Activated T-cell treated with anti-CD3 and anti-CD28 coated beads, Interleukin-2, amount 50 U/mL, for 72 hours (primary cell): ENCODE measurements around the gene MYH10. TPM values are rescaled to one million over a fixed set of nuclear protein-coding genes. Genes with fewer than 3 reads are reported as not detected.

Experiments used
- ATAC-seq, 2 donors: fragments of 150-1000 bp; cut with Tn5 transposase; replicated peaks in 1 of 2; 2 replicates each; pipeline ENCODE4 v1.10.0; 2021; ENCODE audit warnings: moderate library complexity in 2 of 2, mild to moderate bottlenecking in 1 of 2
- DNase-seq, 2 donors: peaks; one replicate each; pipeline ENCODE4 v3.0.0; 2021 to 2022; ENCODE audit warnings: mixed read lengths in 1 of 2
- H3K27ac Mint-ChIP-seq: one replicate; pipeline ENCODE4 v1.8.0; 2022; ENCODE audit warnings: mild to moderate bottlenecking, moderate library complexity, mixed read lengths
- H3K27me3 Mint-ChIP-seq: one replicate; pipeline ENCODE4 v1.8.0; 2022; ENCODE audit warnings: low read depth, mixed read lengths
- H3K36me3 Mint-ChIP-seq, 2 donors: one replicate each; pipeline ENCODE4 v1.8.0; 2022; ENCODE audit warnings: mixed read lengths in 2 of 2, mild to moderate bottlenecking in 1 of 2; ENCODE audit not compliant: insufficient read depth in 2 of 2
- H3K4me1 Mint-ChIP-seq: one replicate; pipeline ENCODE4 v1.8.0; 2022; ENCODE audit warnings: low read depth, mixed read lengths
- H3K4me3 Mint-ChIP-seq, 2 donors: one replicate each; pipeline ENCODE4 v1.8.0; 2022; ENCODE audit warnings: mild to moderate bottlenecking in 2 of 2, mixed read lengths in 2 of 2, moderate library complexity in 2 of 2
- H3K9me3 Mint-ChIP-seq, 2 donors: one replicate each; pipeline ENCODE4 v1.8.0; 2022; ENCODE audit warnings: mixed read lengths in 2 of 2
- total RNA-seq, 2 donors: library from RNA; stranded (reverse); gene quantifications; one replicate each; pipeline ENCODE4 v1.2.3, GENCODE V29; 2022

MYH10 gene
- total RNA-seq, 2 donors from 2014 or later: 7.6 to 23.7 TPM

DNA sequence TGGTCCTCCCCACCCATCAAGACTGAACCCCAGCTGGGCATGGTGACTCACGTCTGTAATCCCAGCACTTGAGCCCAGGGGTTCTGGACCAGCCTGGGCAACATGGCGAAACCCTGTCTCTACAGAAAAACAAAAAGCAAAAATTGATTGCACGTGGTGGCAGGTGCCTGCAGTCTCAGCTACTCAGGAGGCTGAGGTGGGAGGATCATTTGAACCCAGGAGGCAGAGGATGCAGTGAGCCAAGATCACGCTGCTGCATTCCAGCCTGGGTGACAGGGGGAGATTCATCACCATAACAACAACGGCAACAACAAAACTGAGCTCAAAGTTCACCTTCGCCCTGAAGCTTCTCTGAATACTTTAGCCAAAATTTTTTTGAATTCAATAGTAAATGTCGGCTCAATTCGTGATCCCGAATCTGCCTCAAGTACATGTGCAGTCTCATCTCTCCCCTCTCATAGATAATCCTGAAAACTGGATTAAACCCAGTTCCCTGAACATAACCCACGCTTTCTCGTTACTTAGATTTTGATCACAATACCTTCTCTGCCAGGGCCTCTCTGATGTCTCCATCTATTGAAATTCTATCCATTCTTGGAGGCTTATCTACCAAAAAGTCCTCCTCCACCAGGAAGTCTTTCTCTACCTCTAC lies 13.5 kb upstream of the MYH10 start:
- H3K27me3 Mint-ChIP-seq: peaks cover 13% of the 10 kb centered on the region
- no peaks in the 10 kb centered on the region for H3K36me3 Mint-ChIP-seq
- no peak overlapping the region for H3K4me3 Mint-ChIP-seq
- no peaks in the 10 kb centered on the region for H3K4me1 Mint-ChIP-seq
- no peaks in the 10 kb centered on the region for H3K9me3 Mint-ChIP-seq
- no peak for DNase-seq
- H3K27ac Mint-ChIP-seq: no peak overlapping the region
- ATAC-seq: no peak

DNA sequence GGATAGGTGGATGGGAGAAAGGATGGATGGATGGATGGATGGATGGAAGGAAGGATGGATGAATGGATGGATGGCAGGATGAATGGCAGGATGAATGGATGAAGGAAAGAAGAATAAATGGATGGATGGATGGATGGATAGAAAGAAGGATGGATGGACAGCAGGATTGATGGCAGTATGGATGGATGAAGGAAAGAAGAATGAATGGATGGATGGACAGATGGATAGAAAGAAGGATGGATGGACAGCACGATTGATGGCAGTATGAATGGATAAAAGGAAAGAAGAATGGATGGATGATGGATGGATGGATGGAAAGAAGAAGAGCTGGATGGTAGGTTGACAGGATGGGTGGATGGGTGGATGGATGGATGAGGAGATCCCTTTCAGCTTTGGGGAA lies 9.2 kb upstream of the MYH10 start:
- H3K9me3 Mint-ChIP-seq: no peaks in the 10 kb centered on the region
- no peak overlapping the region for H3K4me3 Mint-ChIP-seq
- H3K4me1 Mint-ChIP-seq: no peaks in the 10 kb centered on the region
- H3K36me3 Mint-ChIP-seq: no peaks in the 10 kb centered on the region
- no peak for ATAC-seq
- no peak for DNase-seq
- peaks cover 6% of the 10 kb centered on the region for H3K27me3 Mint-ChIP-seq
- no peak overlapping the region for H3K27ac Mint-ChIP-seq

DNA sequence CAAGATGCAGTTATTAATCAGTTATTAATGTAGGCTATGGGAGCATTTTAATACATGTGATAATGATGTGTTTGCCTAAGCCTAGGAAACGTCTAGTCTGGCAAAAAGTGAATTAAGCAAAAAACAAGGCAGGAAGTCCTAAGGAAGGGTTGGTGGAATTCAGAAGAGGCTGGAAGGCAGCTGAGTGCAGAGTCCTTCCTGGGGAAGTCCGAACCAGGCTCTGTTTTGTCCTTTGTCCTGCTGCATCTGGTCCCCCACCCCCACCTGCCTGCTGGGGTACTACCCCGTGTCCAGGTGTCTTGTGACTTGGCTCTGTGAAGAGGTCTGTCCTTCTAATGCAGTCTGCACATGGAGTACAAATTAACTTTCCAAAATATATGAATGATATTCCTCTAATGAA lies 1.5 kb upstream of the MYH10 start:
- DNase-seq: no peak

DNA sequence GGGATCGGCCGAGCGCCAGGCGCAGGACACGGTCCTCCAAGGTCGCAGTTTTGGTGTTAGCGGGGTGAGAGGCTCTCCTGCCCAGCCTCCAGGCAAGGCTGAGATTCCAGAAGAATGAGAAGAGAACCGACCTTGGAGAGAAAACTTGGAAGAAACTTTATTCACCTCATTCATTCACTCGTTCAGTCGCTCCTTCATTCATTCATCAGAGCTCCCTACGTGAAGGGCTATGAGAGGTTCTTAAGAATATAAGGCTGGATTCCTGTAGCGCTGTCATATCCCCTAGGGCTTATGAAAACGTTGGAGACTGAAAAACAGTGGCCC lies 991 bp upstream of the MYH10 start:
- peaks cover 15% of the 10 kb centered on the region for H3K4me1 Mint-ChIP-seq
- H3K4me3 Mint-ChIP-seq: peak overlapping the region; percentile 95 to 99
- H3K9me3 Mint-ChIP-seq: no peaks in the 10 kb centered on the region
- no peak overlapping the region for H3K27ac Mint-ChIP-seq
- peaks cover 0 to 2% of the 10 kb centered on the region in 2 donors for H3K36me3 Mint-ChIP-seq
- DNase-seq (no peak), ATAC-seq (no peak)
- peaks cover 34% of the 10 kb centered on the region for H3K27me3 Mint-ChIP-seq

More for the DNA sequence above, 1.5 kb upstream of the MYH10 start:
- Mint-ChIP-seq H3K4me3 (peak overlapping the region in 1 of 2 donors; percentile 18), H3K27ac (no peak overlapping the region), H3K27me3 (peaks cover 34% of the 10 kb centered on the region), H3K4me1 (peaks cover 15% of the 10 kb centered on the region), H3K36me3 (peaks cover 0 to 2% of the 10 kb centered on the region in 2 donors), H3K9me3 (no peaks in the 10 kb centered on the region)
- ATAC-seq: no peak

DNA sequence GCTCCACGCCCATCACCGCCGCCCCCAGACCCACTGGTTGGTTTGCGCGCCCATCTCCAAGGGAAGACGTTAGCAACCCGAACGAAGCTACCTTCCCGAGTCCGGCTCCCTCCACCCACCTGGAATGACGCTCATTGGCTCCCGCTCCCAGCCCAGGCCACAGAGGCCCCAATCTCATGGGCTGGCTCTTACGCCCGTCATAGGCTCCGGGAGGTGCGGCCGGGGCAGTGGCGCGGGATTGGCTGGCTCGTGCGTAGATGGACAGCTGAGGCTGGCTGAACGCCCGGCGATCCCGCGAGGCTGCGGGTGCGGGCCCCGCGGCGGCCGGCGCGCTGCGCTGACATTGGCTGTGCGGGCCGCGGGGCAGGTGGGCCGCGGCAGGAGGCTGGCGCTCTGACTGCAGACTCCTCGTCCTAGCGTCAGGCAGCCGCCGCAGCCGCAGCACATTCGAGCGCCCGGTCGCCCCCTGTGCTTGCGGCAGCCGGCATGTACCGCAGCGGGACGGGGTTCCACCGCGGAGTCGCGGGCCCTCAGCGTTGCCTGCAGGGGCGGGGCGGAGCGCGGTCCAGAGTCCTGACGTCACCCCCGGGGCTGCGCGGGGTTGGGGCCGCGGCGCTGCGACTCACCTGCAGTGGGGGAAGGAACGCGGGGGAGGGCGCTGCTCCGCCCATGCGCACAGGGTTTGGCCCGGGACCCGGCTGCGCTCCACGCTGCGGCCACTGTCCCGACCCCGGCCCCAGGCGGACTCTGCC lies 453 bp upstream of the MYH10 start:
- Mint-ChIP-seq H3K27ac (no peak overlapping the region), H3K9me3 (no peaks in the 10 kb centered on the region), H3K4me1 (peaks cover 15% of the 10 kb centered on the region), H3K27me3 (peaks cover 34% of the 10 kb centered on the region), H3K4me3 (peak overlapping the region; percentile 95 to 99), H3K36me3 (peaks cover 0 to 2% of the 10 kb centered on the region in 2 donors)
- ATAC-seq (peak; percentile 96), DNase-seq (peak; percentile 90 to 98)

DNA sequence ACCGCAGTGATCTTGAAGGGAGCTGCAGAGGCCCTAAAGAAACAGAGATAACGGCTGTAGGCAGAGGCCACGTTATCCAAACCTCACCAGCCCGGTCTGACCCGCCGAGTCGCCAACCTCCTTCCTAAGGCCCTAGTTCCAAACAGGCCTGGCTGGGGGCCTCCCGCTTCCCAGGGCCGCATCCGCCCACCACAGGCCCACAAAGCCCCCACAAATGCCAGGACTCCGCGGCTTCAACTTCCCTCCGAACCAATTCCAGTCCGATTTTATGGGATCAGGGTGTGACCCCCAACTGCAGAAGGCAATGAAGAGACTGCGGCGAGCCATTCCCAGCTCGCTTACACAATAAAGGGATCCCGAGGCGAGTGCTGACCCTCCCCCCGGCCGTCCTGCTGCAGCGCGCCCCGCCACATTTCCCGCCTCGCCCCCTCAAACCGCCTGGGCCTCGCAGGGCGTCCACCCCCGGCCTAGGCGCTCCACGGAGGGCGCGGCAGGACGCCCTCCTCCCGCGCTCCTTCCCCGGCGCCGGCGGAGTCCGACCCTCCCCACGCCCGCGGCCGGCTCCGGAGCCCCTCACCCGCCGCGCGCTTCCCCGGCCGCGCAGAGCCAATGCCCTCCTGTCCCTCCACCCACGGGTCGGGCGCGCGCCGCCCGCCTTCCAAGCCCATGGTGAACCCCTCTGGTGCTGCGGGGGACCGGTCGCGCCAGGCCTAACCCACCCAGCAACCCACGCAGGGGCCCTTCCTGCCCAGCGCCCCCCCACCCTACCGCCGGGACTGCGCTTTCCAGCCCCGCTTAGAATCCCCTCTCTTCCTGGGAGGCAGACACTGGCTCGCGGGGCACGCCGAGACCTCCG lies 926 bp downstream of the MYH10 start:
- Mint-ChIP-seq H3K4me1 (peaks cover 15% of the 10 kb centered on the region), H3K27me3 (peaks cover 34% of the 10 kb centered on the region), H3K9me3 (no peaks in the 10 kb centered on the region), H3K36me3 (peaks cover 0 to 2% of the 10 kb centered on the region in 2 donors), H3K4me3 (peak overlapping the region; percentile 95 to 99), H3K27ac (peak overlapping the region; percentile 30)
- ATAC-seq (no peak), DNase-seq (peak; percentile 39 to 45)

DNA sequence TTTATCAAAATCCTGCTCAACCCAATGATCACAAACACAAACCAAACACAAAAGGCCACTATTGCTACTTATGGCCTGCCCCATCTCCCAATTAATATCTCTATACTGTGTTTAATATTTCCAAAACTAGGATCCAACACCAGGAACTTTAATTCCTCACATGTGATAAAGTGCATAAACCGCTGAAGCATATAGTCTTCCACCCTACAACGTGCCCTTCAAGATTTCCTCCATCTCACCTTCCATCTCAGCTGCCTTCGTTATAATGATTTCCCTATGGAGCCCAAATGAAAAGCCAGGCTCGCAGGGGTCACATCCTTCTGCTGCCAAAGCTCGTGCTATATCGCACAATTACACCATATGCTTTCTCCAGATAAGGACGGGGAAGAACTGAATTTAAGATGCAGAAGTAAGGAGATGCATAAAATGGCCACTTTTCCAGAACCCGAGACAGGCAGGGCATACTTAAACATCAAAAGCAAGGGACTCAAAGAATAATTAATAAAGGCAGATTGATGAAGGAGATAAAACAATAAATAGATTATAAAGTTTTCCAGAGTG lies 1.8 kb downstream of the MYH10 start:
- H3K4me3 Mint-ChIP-seq: peak overlapping the region; percentile 80 to 99
- peaks cover 15% of the 10 kb centered on the region for H3K4me1 Mint-ChIP-seq
- DNase-seq (no peak), ATAC-seq (no peak)
- peaks cover 0 to 2% of the 10 kb centered on the region in 2 donors for H3K36me3 Mint-ChIP-seq
- H3K9me3 Mint-ChIP-seq: no peaks in the 10 kb centered on the region
- H3K27me3 Mint-ChIP-seq: peaks cover 39% of the 10 kb centered on the region
- H3K27ac Mint-ChIP-seq: no peak overlapping the region

DNA sequence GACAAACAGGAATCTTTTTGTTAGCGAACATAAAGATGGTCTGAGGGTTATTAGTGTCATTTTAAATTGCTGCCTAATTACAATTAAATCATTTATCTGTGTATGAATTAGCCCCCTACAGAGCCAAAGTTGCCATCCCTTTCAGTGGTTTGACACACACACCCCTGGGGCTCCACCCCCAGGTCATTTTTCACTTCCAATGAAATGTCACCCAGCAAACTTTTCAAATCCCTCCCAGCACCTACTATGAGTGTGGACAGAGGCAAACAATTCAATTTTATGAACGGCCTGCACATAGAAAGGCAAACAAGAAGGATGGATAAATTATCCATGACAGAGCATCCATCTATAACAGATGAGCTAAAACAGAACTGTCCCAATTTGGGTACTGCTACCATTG lies 2.4 kb downstream of the MYH10 start:
- ATAC-seq: no peak
- peaks cover 15% of the 10 kb centered on the region for H3K4me1 Mint-ChIP-seq
- no peak overlapping the region for H3K27ac Mint-ChIP-seq
- peaks cover 37% of the 10 kb centered on the region for H3K27me3 Mint-ChIP-seq
- no peak overlapping the region for H3K4me3 Mint-ChIP-seq
- no peak for DNase-seq
- H3K36me3 Mint-ChIP-seq: peaks cover 0 to 2% of the 10 kb centered on the region in 2 donors
- no peaks in the 10 kb centered on the region for H3K9me3 Mint-ChIP-seq

DNA sequence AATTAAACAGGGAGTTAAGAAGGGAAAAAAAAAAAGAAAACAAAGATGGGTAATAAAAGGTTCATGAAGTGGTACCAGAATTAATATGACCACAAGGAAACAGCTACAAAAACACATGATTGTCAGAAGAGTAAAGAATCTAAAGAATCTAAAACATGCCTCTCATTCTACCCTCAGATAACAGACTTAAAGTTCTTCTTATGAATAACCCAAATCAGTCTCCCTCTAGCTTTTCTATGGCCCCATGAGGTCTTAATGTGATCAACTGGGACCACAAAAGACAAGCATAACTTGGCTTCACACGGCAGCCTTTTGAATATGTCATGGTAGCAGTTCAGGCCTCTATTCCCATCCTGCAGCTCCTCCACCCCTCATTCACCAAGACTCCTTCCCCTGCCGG lies 6.9 kb downstream of the MYH10 start:
- no peak for DNase-seq
- Mint-ChIP-seq H3K4me1 (peaks cover 24% of the 10 kb centered on the region), H3K4me3 (no peak overlapping the region), H3K27ac (no peak overlapping the region), H3K27me3 (peaks cover 19% of the 10 kb centered on the region), H3K9me3 (no peaks in the 10 kb centered on the region), H3K36me3 (peaks cover 0 to 5% of the 10 kb centered on the region in 2 donors)
- no peak for ATAC-seq

DNA sequence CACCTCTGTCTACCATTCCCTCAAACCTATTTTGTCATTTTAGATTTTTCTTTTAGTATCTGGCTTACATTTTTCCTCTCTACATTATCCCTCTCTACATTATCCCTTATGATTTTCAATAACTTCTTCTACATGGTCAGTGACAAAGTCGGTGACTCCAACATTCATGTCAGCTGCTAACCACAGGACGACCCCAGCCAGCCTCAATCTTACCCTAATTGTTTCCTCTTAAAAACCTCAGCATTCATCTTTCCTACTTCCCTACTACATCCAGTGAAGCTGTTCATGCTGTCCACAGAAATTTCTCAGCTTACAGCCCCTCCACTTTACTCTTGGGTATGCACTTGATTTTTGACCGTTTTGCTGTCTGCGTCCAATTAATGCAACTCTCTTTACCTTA lies 8.3 kb downstream of the MYH10 start:
- peak overlapping the region in 1 of 2 donors; percentile 27 for H3K4me3 Mint-ChIP-seq
- no peak for DNase-seq
- H3K36me3 Mint-ChIP-seq: peaks cover 0 to 5% of the 10 kb centered on the region in 2 donors
- peaks cover 8% of the 10 kb centered on the region for H3K27me3 Mint-ChIP-seq
- no peak for ATAC-seq
- no peak overlapping the region for H3K27ac Mint-ChIP-seq
- H3K9me3 Mint-ChIP-seq: no peaks in the 10 kb centered on the region
- peaks cover 19% of the 10 kb centered on the region for H3K4me1 Mint-ChIP-seq

DNA sequence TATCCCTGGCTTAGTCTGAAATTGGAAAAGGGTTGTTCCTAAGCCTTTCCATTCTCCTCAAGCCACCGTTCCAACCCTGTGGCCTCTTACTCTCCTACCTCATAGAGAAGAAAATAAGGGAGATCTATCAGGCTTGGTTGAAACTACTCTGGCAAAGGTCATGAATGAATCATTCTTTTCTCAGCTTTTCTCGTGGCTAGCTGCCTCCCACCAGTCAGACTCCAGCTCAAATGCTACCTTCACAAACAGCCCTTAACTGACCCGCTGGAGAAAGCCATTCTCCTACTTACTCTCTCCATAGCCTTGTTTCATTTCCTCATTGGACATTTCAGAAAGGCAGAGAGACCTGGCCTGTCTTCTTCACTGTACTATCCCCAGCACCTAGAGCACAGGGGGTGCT lies 8.9 kb downstream of the MYH10 start:
- Mint-ChIP-seq H3K4me1 (peaks cover 19% of the 10 kb centered on the region), H3K4me3 (peak overlapping the region in 1 of 2 donors; percentile 27), H3K36me3 (peaks cover 0 to 5% of the 10 kb centered on the region in 2 donors), H3K27ac (no peak overlapping the region), H3K9me3 (no peaks in the 10 kb centered on the region), H3K27me3 (peaks cover 6% of the 10 kb centered on the region)
- ATAC-seq: peak; percentile 57 to 71
- peak in 1 of 2 donors; percentile 18 for DNase-seq

DNA sequence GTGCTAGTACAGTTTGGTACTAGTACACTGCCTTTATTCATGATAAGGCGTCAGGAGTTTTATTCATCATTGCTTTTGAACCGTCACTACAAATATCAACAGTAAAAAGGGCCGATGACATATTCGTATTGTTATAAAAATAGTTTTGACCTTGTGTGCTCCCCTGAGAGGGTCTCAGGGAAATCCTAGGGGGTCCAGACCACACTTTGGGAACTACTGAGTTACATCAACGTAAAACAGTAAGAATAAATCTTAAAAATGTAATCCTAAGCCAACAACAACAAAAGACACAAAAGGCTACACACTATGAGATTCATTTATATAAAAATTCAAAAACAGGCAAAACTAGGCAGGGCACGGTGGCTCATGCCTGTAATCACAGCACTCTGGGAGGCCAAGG lies 11.2 kb downstream of the MYH10 start:
- Mint-ChIP-seq H3K27me3 (peaks cover 6% of the 10 kb centered on the region), H3K36me3 (peaks cover 0 to 5% of the 10 kb centered on the region in 2 donors), H3K4me3 (no peak overlapping the region), H3K9me3 (no peaks in the 10 kb centered on the region), H3K4me1 (peaks cover 19% of the 10 kb centered on the region), H3K27ac (no peak overlapping the region)
- DNase-seq (no peak), ATAC-seq (no peak)

DNA sequence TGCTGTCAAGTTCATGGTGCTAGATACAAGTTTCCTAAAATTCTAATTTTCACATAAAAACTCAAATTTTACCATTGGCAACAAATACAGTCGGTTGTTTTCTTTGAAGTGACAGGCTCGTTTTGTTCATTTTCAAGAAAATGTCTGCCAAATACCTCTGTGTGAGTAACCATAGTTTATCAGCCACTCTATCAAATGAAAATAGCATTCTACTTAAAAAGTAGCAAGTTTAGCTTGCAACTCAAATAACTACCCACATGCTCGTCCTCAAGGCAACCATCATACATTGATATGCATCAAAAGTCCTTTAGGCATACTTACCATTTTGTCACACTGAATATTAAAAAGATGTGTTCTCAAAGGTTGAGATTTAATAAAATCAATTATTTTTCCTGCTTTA lies 11.7 kb downstream of the MYH10 start:
- Mint-ChIP-seq H3K27ac (no peak overlapping the region), H3K4me3 (no peak overlapping the region), H3K4me1 (peaks cover 19% of the 10 kb centered on the region), H3K36me3 (peaks cover 0 to 5% of the 10 kb centered on the region in 2 donors), H3K9me3 (no peaks in the 10 kb centered on the region), H3K27me3 (peaks cover 3% of the 10 kb centered on the region)
- ATAC-seq (no peak), DNase-seq (no peak)
